Measurements from ENCODE around the gene THTPA. TPM values are rescaled to one million over a fixed set of nuclear protein-coding genes. Genes with fewer than 3 reads are reported as not detected.

Gene THTPA
- total RNA-seq, 3 donors from 2014 or later (not counting 1 experiment from before 2014, with no cell fraction given): 16.5 to 19.3 (median 19.1) TPM

- no peak for TF ChIP-seq CTCF (IDR thresholded peaks at IDR 0.05)
- H3K9me3 Mint-ChIP-seq: no peaks in the 10 kb centered on the region
- ATAC-seq: no peak
Measured at GRCh38 chr14:23518709-23519108, 37.4 kb upstream of the THTPA start.

GRCh38 chr14:23520899-23521533 is 35.1 kb upstream of the THTPA start:
- H3K4me1 Mint-ChIP-seq: no peaks in the 10 kb centered on the region
- no peaks in the 10 kb centered on the region for H3K36me3 ChIP-seq (ENCODE audit: control insufficient read depth, insufficient read depth, low read length)
- intact Hi-C loops (cut with micrococcal nuclease): no loop called here
- no peaks in the 10 kb centered on the region for H3K4me1 ChIP-seq (ENCODE audit: control insufficient read depth, insufficient read depth, low read length)
- no peak overlapping the region for H3K4me3 ChIP-seq (ENCODE audit: low read length)
- H3K27ac ChIP-seq (ENCODE audit: low read length): no peak overlapping the region
- H3K9me3 ChIP-seq (ENCODE audit: control insufficient read depth, insufficient read depth, low read length): no peaks in the 10 kb centered on the region
- H3K27me3 Mint-ChIP-seq (ENCODE audit: low read depth in 2 of 2): no peaks in the 10 kb centered on the region
- DNase-seq (no peak), ATAC-seq (no peak)
- no peaks in the 10 kb centered on the region for H3K36me3 Mint-ChIP-seq
- H3K9me3 Mint-ChIP-seq: no peaks in the 10 kb centered on the region
- no peaks in the 10 kb centered on the region for H3K27me3 ChIP-seq (ENCODE audit: control insufficient read depth, insufficient read depth, low read length)
- H3K27ac Mint-ChIP-seq: no peak overlapping the region
- H3K4me3 Mint-ChIP-seq: no peak overlapping the region
- TF ChIP-seq CTCF (IDR thresholded peaks at IDR 0.05): no peak
- WGBS (ENCODE audit: insufficient coverage): 88% methylated on average over 14 of the region's 14 CpGs

More at GRCh38 chr14:23518709-23519108, 37.4 kb upstream of the THTPA start:
- no peaks in the 10 kb centered on the region for H3K36me3 Mint-ChIP-seq
- Histone ChIP-seq H3K36me3 (ENCODE audit: control insufficient read depth, insufficient read depth, low read length) (no peaks in the 10 kb centered on the region), H3K9me3 (ENCODE audit: control insufficient read depth, insufficient read depth, low read length) (no peaks in the 10 kb centered on the region), H3K4me1 (ENCODE audit: control insufficient read depth, insufficient read depth, low read length) (no peaks in the 10 kb centered on the region), H3K27me3 (ENCODE audit: control insufficient read depth, insufficient read depth, low read length) (no peaks in the 10 kb centered on the region), H3K27ac (ENCODE audit: low read length) (no peak overlapping the region), H3K4me3 (ENCODE audit: low read length) (no peak overlapping the region)
- peaks cover 0 to 3% of the 10 kb centered on the region in 2 donors for H3K4me1 Mint-ChIP-seq
- no peak for DNase-seq
- intact Hi-C loops (cut with micrococcal nuclease): no loop called here
- H3K4me3 Mint-ChIP-seq: no peak overlapping the region
- H3K27ac Mint-ChIP-seq: no peak overlapping the region
- 88% methylated on average over 4 of the region's 4 CpGs for WGBS (ENCODE audit: insufficient coverage)
- H3K27me3 Mint-ChIP-seq (ENCODE audit: low read depth in 2 of 2): no peaks in the 10 kb centered on the region

- Histone ChIP-seq H3K27ac (ENCODE audit: low read length) (no peak overlapping the region), H3K4me1 (ENCODE audit: control insufficient read depth, insufficient read depth, low read length) (no peaks in the 10 kb centered on the region), H3K27me3 (ENCODE audit: control insufficient read depth, insufficient read depth, low read length) (no peaks in the 10 kb centered on the region), H3K36me3 (ENCODE audit: control insufficient read depth, insufficient read depth, low read length) (no peaks in the 10 kb centered on the region), H3K4me3 (ENCODE audit: low read length) (no peak overlapping the region), H3K9me3 (ENCODE audit: control insufficient read depth, insufficient read depth, low read length) (no peaks in the 10 kb centered on the region)
- ATAC-seq (no peak), DNase-seq (no peak)
- Mint-ChIP-seq H3K4me3 (no peak overlapping the region), H3K36me3 (no peaks in the 10 kb centered on the region), H3K27me3 (ENCODE audit: low read depth in 2 of 2) (no peaks in the 10 kb centered on the region), H3K4me1 (no peaks in the 10 kb centered on the region), H3K9me3 (no peaks in the 10 kb centered on the region), H3K27ac (no peak overlapping the region)
- WGBS (ENCODE audit: insufficient coverage): 66% methylated on average over 20 of the region's 20 CpGs
- intact Hi-C loops (cut with micrococcal nuclease): no loop called here
- no peak for TF ChIP-seq CTCF (IDR thresholded peaks at IDR 0.05)
Measured at GRCh38 chr14:23521785-23522640, 34.1 kb upstream of the THTPA start.

Measured in natural killer cell (primary cell).